GM23338 (cell line): ENCODE measurements around the gene TRAM2. TPM values are rescaled to one million over a fixed set of nuclear protein-coding genes. Genes with fewer than 3 reads are reported as not detected.

Experiments
- ATAC-seq: fragments of 200-7000 bp; cut with Tn5 transposase; 3 replicates; pipeline ENCODE4 v1.9.1; 2020
- DNase-seq: peaks from one replicate; pipeline ENCODE4 v3.0.0-alpha.2; 2015; ENCODE audit warnings: low spot score
- H2AFZ ChIP-seq: fragments of 200-600 bp; sonication (generic); 2 replicates; pipeline ENCODE4 v1.8.0; 2016; ENCODE audit warnings: antibody characterized with exemption, mild to moderate bottlenecking, moderate library complexity
- H3F3A ChIP-seq: fragments of 200-600 bp; sonication (generic); replicated peaks from 2 replicates; pipeline ENCODE4 v1.8.0; 2017; ENCODE audit warnings: antibody characterized with exemption, mixed run types, low read depth
- H3K27ac ChIP-seq: fragments of 200-600 bp; sonication (generic); 2 replicates; pipeline ENCODE4 v1.6.1; 2016; ENCODE audit warnings: low read depth
- H3K27me3 ChIP-seq: fragments of 200-600 bp; sonication (generic); 2 replicates; pipeline ENCODE4 v1.8.0; 2016; ENCODE audit warnings: mild to moderate bottlenecking, mixed run types, moderate library complexity; ENCODE audit not compliant: insufficient read depth
- H3K36me3 ChIP-seq: fragments of 200-600 bp; sonication (generic); 2 replicates; pipeline ENCODE4 v1.8.0; 2016; ENCODE audit warnings: mild to moderate bottlenecking; ENCODE audit not compliant: insufficient read depth
- H3K4me1 ChIP-seq: fragments of 200-600 bp; sonication (generic); 2 replicates; pipeline ENCODE4 v1.8.0; 2016; ENCODE audit warnings: mild to moderate bottlenecking, moderate library complexity; ENCODE audit not compliant: insufficient read depth
- H3K4me2 ChIP-seq: fragments of 200-600 bp; sonication (generic); 2 replicates; pipeline ENCODE4 v1.7.1; 2017; ENCODE audit warnings: mixed run types
- H3K4me3 ChIP-seq: fragments of 200-600 bp; sonication (generic); 2 replicates; pipeline ENCODE4 v1.6.1; 2016; ENCODE audit warnings: mixed run types
- H3K79me2 ChIP-seq: fragments of 200-600 bp; sonication (generic); replicated peaks from 2 replicates; pipeline ENCODE4 v1.8.0; 2017; ENCODE audit warnings: mild to moderate bottlenecking; ENCODE audit not compliant: insufficient read depth
- H3K9me2 ChIP-seq: fragments of 200-600 bp; sonication (generic); 2 replicates; pipeline ENCODE4 v1.8.0; 2017; ENCODE audit not compliant: insufficient read depth
- H4K20me1 ChIP-seq: fragments of 200-600 bp; sonication (generic); replicated peaks from 2 replicates; pipeline ENCODE4 v1.8.0; 2017; ENCODE audit warnings: mild to moderate bottlenecking; ENCODE audit not compliant: insufficient read depth
- H3K27ac Mint-ChIP-seq: 2 replicates; pipeline ENCODE4 v1.8.0; 2020; ENCODE audit warnings: inconsistent platforms, mild to moderate bottlenecking, moderate library complexity, mixed read lengths
- H3K27me3 Mint-ChIP-seq: 3 replicates; pipeline ENCODE4 v1.8.0; 2022; ENCODE audit warnings: low read depth, mild to moderate bottlenecking, moderate library complexity, mixed read lengths, inconsistent platforms; ENCODE audit not compliant: insufficient read depth, poor library complexity
- H3K36me3 Mint-ChIP-seq: 3 replicates; pipeline ENCODE4 v1.8.0; 2021; ENCODE audit warnings: low read depth, mild to moderate bottlenecking, inconsistent platforms, moderate library complexity, mixed read lengths
- H3K4me1 Mint-ChIP-seq: 3 replicates; pipeline ENCODE4 v1.8.0; 2020; ENCODE audit warnings: mild to moderate bottlenecking, inconsistent platforms, mixed read lengths
- H3K4me3 Mint-ChIP-seq: 3 replicates; pipeline ENCODE4 v1.8.0; 2021; ENCODE audit warnings: moderate library complexity, mild to moderate bottlenecking, inconsistent platforms, mixed read lengths
- H3K9me3 Mint-ChIP-seq: 3 replicates; pipeline ENCODE4 v1.8.0; 2020; ENCODE audit warnings: moderate library complexity, mild to moderate bottlenecking, inconsistent platforms, mixed read lengths
- CREB1 ChIP-seq: fragments of 250-450 bp; sonication (Bioruptor Pico); IDR thresholded peaks from 2 replicates; pipeline ENCODE4 v1.5.0; 2020; ENCODE audit warnings: low read depth, mild to moderate bottlenecking, moderate library complexity
- CTCF ChIP-seq, 2 experiments: fragments of 200-600 bp in 1 of 2; sonication (generic) in 1 of 2; conservative IDR thresholded peaks; 2 replicates each; pipeline versions ENCODE4 v1.5.1 to v1.6.1; 2016 to 2017; ENCODE audit warnings: antibody characterized with exemption in 2 of 2, low read depth in 2 of 2, mild to moderate bottlenecking in 2 of 2, moderate library complexity in 1 of 2
- ETS1 ChIP-seq: IDR thresholded peaks from 2 replicates; pipeline ENCODE4 v1.6.1; 2016; ENCODE audit warnings: antibody characterized with exemption
- EZH2 ChIP-seq: fragments of 200-600 bp; sonication (generic); IDR thresholded peaks from one replicate; pipeline ENCODE4 v1.8.0; 2017; ENCODE audit warnings: antibody characterized with exemption, mild to moderate bottlenecking, low read depth; ENCODE audit not compliant: unreplicated experiment
- EZH2phosphoT487 ChIP-seq: fragments of 200-600 bp; sonication (generic); IDR thresholded peaks from one replicate; pipeline ENCODE4 v1.8.1; 2018; ENCODE audit warnings: antibody characterized with exemption; ENCODE audit not compliant: unreplicated experiment
- JUNB ChIP-seq: IDR thresholded peaks from one replicate; pipeline ENCODE4 v1.6.1; 2016; ENCODE audit warnings: antibody characterized with exemption; ENCODE audit not compliant: unreplicated experiment
- NANOG ChIP-seq: IDR thresholded peaks from 2 replicates; pipeline ENCODE4 v1.6.1; 2016; ENCODE audit warnings: antibody characterized with exemption, borderline replicate concordance
- POLR2AphosphoS5 ChIP-seq: IDR thresholded peaks from 2 replicates; pipeline ENCODE4 v1.6.1; 2016; ENCODE audit warnings: antibody characterized with exemption, low read depth
- REST ChIP-seq: IDR thresholded peaks from one replicate; pipeline ENCODE4 v1.6.1; 2018; ENCODE audit warnings: antibody characterized with exemption; ENCODE audit not compliant: unreplicated experiment
- STAT1 ChIP-seq: IDR thresholded peaks from one replicate; pipeline ENCODE4 v1.6.1; 2016; ENCODE audit warnings: antibody characterized with exemption; ENCODE audit not compliant: unreplicated experiment
- ZNF114 ChIP-seq: fragments of 250-450 bp; sonication (Bioruptor Pico); IDR thresholded peaks from 2 replicates; pipeline ENCODE4 v1.5.0; 2020; ENCODE audit warnings: mild to moderate bottlenecking, moderate library complexity
- ZNF331 ChIP-seq: fragments of 250-450 bp; sonication (Bioruptor Pico); IDR thresholded peaks from 2 replicates; pipeline ENCODE4 v1.5.0; 2020; ENCODE audit warnings: low read depth, mild to moderate bottlenecking, moderate library complexity
- ZNF462 ChIP-seq: fragments of 250-450 bp; sonication (Bioruptor Pico); IDR thresholded peaks from 2 replicates; pipeline ENCODE4 v1.5.0; 2020; ENCODE audit warnings: mild to moderate bottlenecking, moderate library complexity
- polyA plus RNA-seq: library from polyadenylated mRNA; unstranded; fragments of >200 nt; fragmentation: Nextera tagmentation; extraction: Ambion mirVana; gene quantifications from 2 replicates; pipeline ENCODE4 v1.2.1, GENCODE V29; 2016
- total RNA-seq: library from RNA; depleted of rRNA; stranded (reverse); fragments of >200 nt; shearing (Covaris generic); gene quantifications from 2 replicates; pipeline ENCODE4 v1.2.3, GENCODE V29; 2014

The TRAM2 gene
- total and polyA plus RNA-seq, 2 experiments from 2014 or later = 4.0 to 14.0 TPM

GRCh38 chr6:52543262-52543661 lies 33.6 kb downstream of the TRAM2 start:
- no peaks in the 10 kb centered on the region for H3K27me3 ChIP-seq
- H2AFZ ChIP-seq = no peak overlapping the region
- H4K20me1 ChIP-seq = 0 out of 2 replicates have a peak, but pooled peaks cover 3% of the 10 kb centered on the region
- DNase-seq (no peak), ATAC-seq (no peak)
- no peaks in the 10 kb centered on the region for H3K36me3 Mint-ChIP-seq
- no peak overlapping the region; the same call in 2 of the 3 replicates for H3K4me3 Mint-ChIP-seq
- peaks cover 40% of the 10 kb centered on the region for H3K4me1 ChIP-seq
- TF ChIP-seq ZNF462 = no peak
- TF ChIP-seq STAT1 = no peak
- TF ChIP-seq JUNB = no peak
- no peak for TF ChIP-seq ZNF114 (CRISPR knock-in tag)
- TF ChIP-seq POLR2AphosphoS5 = no peak
- TF ChIP-seq ZNF331 (CRISPR knock-in tag) = no peak
- no peak for TF ChIP-seq ETS1
- no peak for TF ChIP-seq CTCF (conservative IDR thresholded peaks at IDR 0.05; ENCODE audit: low read depth in 2 of 2)
- no peak for TF ChIP-seq REST
- TF ChIP-seq EZH2 = no peak
- TF ChIP-seq NANOG = no peak
- TF ChIP-seq CREB1 (CRISPR knock-in tag) = no peak
- TF ChIP-seq EZH2phosphoT487 = no peak
- H3K9me3 Mint-ChIP-seq = no peaks in the 10 kb centered on the region
- peaks cover 5% of the 10 kb centered on the region for H3K9me2 ChIP-seq
- H3K79me2 ChIP-seq = peaks cover 47% of the 10 kb centered on the region
- peaks cover 7% of the 10 kb centered on the region for H3K27me3 Mint-ChIP-seq
- no peaks in the 10 kb centered on the region for H3F3A ChIP-seq
- H3K4me3 ChIP-seq = no peak overlapping the region
- H3K27ac ChIP-seq = no peak overlapping the region
- H3K4me1 Mint-ChIP-seq = peaks cover 54% of the 10 kb centered on the region
- no peaks in the 10 kb centered on the region for H3K36me3 ChIP-seq
- no peak overlapping the region for H3K27ac Mint-ChIP-seq
- H3K4me2 ChIP-seq = peak overlapping the region; percentile 11; the same call in 1 of the 2 replicates
